Heart left ventricle (tissue), 13 donors: ENCODE data around the gene ZNF808.

ENCODE experiments used
- POLR2A ChIP-seq, 2 donors: fragments of 450-650 bp; IDR thresholded peaks; one replicate each; pipeline ENCODE4 v1.6.1; 2017; ENCODE audit warnings: antibody characterized with exemption in 2 of 2, mild to moderate bottlenecking in 2 of 2, moderate library complexity in 2 of 2
- TF ChIP-seq, protein P1 (sequence below), 12 donors: fragments of 200-600 bp; sonication (generic) in 4 of 12; IDR thresholded peaks; one replicate each; pipeline versions ENCODE4 v1.5.0 to v1.8.0; 2018 to 2022; ENCODE audit warnings: antibody characterized with exemption in 12 of 12, mild to moderate bottlenecking in 5 of 12
- donor health status: ischemic (EF 13 %, LVEDD 7.1; RV severe dilation, severe dysfunction).
- donor health status: DM: no; HTN: yes; CAD: no.
- donor health status: DM: no; HTN: no; CAD: no.
- donor health status: ischemic (EF 25% LVEDD 6.9; RV normal size, moderate dysfunction).
- donor health status: ischemic (EF 25% LVEDD 5.7; RV mildly dilated, moderate dysfunction).
- donor health status: ischemic (EF 35%, LVEDD 5.7; RV mildly dilated, moderate dysfunction).
- donor health status: nonischemic (EF 11% LVEDD 7.7; RV severe dilation, severe dysfunction).
- donor health status: DM: yes; HTN: yes; CAD: no.
- donor health status: PGD.
- donor health status: ischemic (EF 29% LVEDD 5.4; RV normal size, mild dysfunction).
- donor health status: nonischemic (EF 23%, LVEDD 6.1; RV moderate dilation, normal function).

DNA sequence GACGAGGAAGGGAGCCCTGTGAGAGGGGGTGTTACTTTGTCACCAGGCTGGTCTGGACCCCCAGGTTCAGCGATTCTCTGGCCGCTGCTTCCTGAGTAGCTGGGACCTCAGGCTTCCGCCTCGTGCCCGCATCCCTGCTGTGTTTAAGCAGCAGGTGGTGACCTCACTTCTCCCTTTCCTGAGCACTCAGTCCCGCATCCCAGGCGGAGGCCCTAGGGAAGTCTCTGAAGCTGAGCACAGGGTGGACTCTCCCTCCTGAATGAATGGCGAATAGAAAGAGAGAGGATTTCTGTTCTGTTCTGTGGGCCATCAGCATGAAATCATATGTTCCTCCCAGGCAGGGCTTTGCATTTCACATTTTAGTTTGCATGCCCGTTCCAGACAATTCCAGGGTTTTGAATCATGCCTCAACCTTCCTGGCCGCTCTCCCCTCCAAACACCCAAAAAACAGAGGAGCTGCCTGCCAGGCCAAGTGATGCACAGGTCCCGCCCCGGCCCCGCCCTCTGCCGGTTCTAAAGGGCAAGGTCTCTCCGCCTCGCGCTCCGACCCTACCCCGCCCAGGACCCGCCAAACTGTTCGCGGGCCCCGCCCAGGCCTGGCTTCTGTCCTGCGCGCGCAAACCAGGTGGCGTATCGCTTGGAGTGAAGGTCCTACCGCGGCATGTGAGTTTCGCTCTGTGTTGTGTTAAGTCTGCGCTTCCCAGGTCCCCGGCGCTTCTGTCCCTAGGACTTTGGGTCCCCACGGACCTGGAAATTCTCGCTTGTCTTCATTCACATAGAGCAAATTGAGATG, 35.1 kb upstream of the ZNF808 start:
- TF ChIP-seq, protein P1, sequence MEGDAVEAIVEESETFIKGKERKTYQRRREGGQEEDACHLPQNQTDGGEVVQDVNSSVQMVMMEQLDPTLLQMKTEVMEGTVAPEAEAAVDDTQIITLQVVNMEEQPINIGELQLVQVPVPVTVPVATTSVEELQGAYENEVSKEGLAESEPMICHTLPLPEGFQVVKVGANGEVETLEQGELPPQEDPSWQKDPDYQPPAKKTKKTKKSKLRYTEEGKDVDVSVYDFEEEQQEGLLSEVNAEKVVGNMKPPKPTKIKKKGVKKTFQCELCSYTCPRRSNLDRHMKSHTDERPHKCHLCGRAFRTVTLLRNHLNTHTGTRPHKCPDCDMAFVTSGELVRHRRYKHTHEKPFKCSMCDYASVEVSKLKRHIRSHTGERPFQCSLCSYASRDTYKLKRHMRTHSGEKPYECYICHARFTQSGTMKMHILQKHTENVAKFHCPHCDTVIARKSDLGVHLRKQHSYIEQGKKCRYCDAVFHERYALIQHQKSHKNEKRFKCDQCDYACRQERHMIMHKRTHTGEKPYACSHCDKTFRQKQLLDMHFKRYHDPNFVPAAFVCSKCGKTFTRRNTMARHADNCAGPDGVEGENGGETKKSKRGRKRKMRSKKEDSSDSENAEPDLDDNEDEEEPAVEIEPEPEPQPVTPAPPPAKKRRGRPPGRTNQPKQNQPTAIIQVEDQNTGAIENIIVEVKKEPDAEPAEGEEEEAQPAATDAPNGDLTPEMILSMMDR (IDR thresholded peaks at IDR 0.05): no peak
- no peak for TF ChIP-seq POLR2A (IDR thresholded peaks at IDR 0.05)
